Tibial nerve (tissue), 4 donors: ENCODE results near the gene SERPINI1.

Source experiments
- CTCF ChIP-seq, 5 experiments: fragments of 200-600 bp in 3 of 5; fragments of 450-650 bp in 2 of 5; sonication (generic) in 3 of 5; IDR thresholded peaks; one replicate each; pipeline ENCODE4 v1.5.1; 2016 to 2019; ENCODE audit warnings: antibody characterized with exemption in 5 of 5, mild to moderate bottlenecking in 3 of 5, moderate library complexity in 2 of 5
- EP300 ChIP-seq, 2 donors: sonication (generic); formaldehyde crosslinking; IDR thresholded peaks; one replicate each; pipeline ENCODE4 v1.6.1; 2017; ENCODE audit warnings: antibody characterized with exemption in 2 of 2, mild to moderate bottlenecking in 1 of 2

GRCh38 chr3:167872032-167872431 is 136.5 kb downstream of the SERPINI1 start:
- TF ChIP-seq CTCF (IDR thresholded peaks at IDR 0.05) (no peak), EP300 (IDR thresholded peaks at IDR 0.05) (no peak)
